Measurements from ENCODE around the gene IL32.

The IL32 gene

GRCh38 chr16:3038256-3038655 lies 27.2 kb upstream of the IL32 start:
- H3K4me3 ChIP-seq (replicated peaks in 1 of 2; ENCODE audit: low read depth in 2 of 2, low read length in 2 of 2) = no peak overlapping the region
- TF ChIP-seq, protein P1, sequence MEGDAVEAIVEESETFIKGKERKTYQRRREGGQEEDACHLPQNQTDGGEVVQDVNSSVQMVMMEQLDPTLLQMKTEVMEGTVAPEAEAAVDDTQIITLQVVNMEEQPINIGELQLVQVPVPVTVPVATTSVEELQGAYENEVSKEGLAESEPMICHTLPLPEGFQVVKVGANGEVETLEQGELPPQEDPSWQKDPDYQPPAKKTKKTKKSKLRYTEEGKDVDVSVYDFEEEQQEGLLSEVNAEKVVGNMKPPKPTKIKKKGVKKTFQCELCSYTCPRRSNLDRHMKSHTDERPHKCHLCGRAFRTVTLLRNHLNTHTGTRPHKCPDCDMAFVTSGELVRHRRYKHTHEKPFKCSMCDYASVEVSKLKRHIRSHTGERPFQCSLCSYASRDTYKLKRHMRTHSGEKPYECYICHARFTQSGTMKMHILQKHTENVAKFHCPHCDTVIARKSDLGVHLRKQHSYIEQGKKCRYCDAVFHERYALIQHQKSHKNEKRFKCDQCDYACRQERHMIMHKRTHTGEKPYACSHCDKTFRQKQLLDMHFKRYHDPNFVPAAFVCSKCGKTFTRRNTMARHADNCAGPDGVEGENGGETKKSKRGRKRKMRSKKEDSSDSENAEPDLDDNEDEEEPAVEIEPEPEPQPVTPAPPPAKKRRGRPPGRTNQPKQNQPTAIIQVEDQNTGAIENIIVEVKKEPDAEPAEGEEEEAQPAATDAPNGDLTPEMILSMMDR (IDR thresholded peaks at IDR 0.05; ENCODE audit: low read depth, low read length) = no peak
- no peak for DNase-seq (ENCODE audit: low read depth in 2 of 2)

DNA sequence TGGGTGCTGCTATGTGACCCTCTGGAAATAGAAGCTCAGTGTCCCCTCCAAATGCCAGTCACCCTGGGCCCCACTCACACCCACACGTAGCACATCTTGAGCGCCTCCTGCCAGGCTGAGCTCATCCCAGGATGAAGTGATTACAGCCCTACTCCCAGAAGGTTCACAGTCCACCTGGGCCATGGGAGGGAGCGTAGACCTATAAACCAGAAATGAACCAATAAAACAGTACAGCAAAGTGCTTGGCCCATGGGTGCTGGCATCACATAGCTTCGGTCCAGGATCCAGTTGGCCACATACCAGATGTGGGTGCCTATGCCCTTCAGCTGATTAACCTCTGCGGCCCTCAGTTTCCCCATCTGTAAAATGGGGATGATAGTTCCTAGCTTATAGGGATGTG lies 26.5 kb upstream of the IL32 start:
- DNase-seq (ENCODE audit: low read depth in 2 of 2) = no peak
- TF ChIP-seq, protein P1 (IDR thresholded peaks at IDR 0.05; ENCODE audit: low read depth, low read length) = no peak

GRCh38 chr16:3042376-3042775 lies 23.1 kb upstream of the IL32 start:
- no peak for DNase-seq (ENCODE audit: low read depth in 2 of 2)
- H3K4me3 ChIP-seq (replicated peaks in 1 of 2; ENCODE audit: low read depth in 2 of 2, low read length in 2 of 2) = no peak overlapping the region
- TF ChIP-seq, protein P1 (IDR thresholded peaks at IDR 0.05; ENCODE audit: low read depth, low read length) = no peak

More for the DNA sequence above, 26.5 kb upstream of the IL32 start:
- no peak overlapping the region for H3K4me3 ChIP-seq (replicated peaks in 1 of 2; ENCODE audit: low read depth in 2 of 2, low read length in 2 of 2)

- no peak overlapping the region for H3K4me3 ChIP-seq (replicated peaks in 1 of 2; ENCODE audit: low read depth in 2 of 2, low read length in 2 of 2)
- TF ChIP-seq, protein P1 (IDR thresholded peaks at IDR 0.05; ENCODE audit: low read depth, low read length) = no peak
- DNase-seq (ENCODE audit: low read depth in 2 of 2) = no peak
These were observed 20.7 kb upstream of the IL32 start for GRCh38 chr16:3044708-3045107.

- TF ChIP-seq, protein P1 (IDR thresholded peaks at IDR 0.05; ENCODE audit: low read depth, low read length) = no peak
- DNase-seq (ENCODE audit: low read depth in 2 of 2) = no peak
- peak within 1 kb of the TSS; percentile 44 to 47 for H3K4me3 ChIP-seq (replicated peaks in 1 of 2; ENCODE audit: low read depth in 2 of 2, low read length in 2 of 2)
These were observed 19.4 kb upstream of the IL32 start, which contains the start of gene MMP25 for GRCh38 chr16:3045758-3046640. TSS of gene MMP25 (plus strand) at chr16:3046561. CDS start at chr16:3046918, 357 bp downstream.

DNA sequence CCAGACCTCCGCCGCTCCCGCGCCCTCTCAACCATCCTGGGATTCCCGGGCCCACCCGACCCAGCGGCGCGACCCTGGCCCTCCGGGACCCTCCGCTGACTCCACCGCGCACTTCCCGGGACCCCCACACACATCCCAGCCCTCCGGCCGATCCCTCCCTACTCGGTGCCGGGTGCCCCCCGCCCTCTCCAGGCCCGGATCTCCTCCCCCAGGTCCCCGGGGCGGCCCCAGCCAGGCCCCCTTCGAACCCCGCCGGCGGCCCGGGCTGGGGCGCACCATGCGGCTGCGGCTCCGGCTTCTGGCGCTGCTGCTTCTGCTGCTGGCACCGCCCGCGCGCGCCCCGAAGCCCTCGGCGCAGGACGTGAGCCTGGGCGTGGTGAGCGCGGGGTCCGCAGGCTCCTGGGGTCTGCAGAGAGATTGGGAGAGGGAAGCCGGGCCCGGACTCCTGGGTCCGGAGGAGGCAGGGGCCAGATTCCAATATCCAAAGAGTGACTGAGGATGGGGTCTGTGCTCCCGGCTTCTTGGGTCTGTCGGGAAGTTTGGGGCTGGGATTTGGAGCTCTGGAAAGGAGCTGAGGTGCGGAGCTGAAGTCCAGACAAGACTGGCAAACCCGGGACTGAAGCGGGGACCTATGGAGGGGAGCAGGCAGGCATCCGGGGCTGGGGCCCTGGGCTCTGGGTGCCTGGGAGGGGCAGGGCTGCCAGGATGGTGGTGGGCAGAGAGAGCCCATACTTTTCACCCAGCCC lies 18.6 kb upstream of the IL32 start:
- no peak overlapping the region for H3K4me3 ChIP-seq (replicated peaks in 1 of 2; ENCODE audit: low read depth in 2 of 2, low read length in 2 of 2)
- no peak for DNase-seq (ENCODE audit: low read depth in 2 of 2)
- TF ChIP-seq, protein P1 (IDR thresholded peaks at IDR 0.05; ENCODE audit: low read depth, low read length) = no peak

Data from cardiac fibroblast (primary cell).